MM.1S (cell line): ENCODE results near the gene USP25.

Source experiments
- DNase-seq: peaks from one replicate; pipeline ENCODE4 v3.0.0-alpha.2; 2015
- H2AFZ ChIP-seq: fragments of 300-600 bp; sonication (generic); 2 replicates; pipeline ENCODE4 v1.6.0; 2016; ENCODE audit warnings: antibody characterized with exemption, low read length
- H3F3A ChIP-seq: fragments of 300-600 bp; sonication (generic); 2 replicates; pipeline ENCODE4 v1.6.1; 2016; ENCODE audit warnings: mild to moderate bottlenecking, antibody characterized with exemption, low read length, moderate library complexity, mixed read lengths; ENCODE audit not compliant: insufficient read depth
- H3K27ac ChIP-seq: fragments of 300-600 bp; sonication (generic); 2 replicates; pipeline ENCODE4 v1.5.1; 2016; ENCODE audit warnings: mild to moderate bottlenecking, low read length
- H3K27me3 ChIP-seq: fragments of 300-600 bp; sonication (generic); replicated peaks from 2 replicates; pipeline ENCODE4 v1.6.0; 2016; ENCODE audit warnings: low read length; ENCODE audit not compliant: insufficient read depth
- H3K36me3 ChIP-seq: fragments of 300-600 bp; sonication (generic); replicated peaks from 2 replicates; pipeline ENCODE4 v1.6.1; 2016; ENCODE audit warnings: mild to moderate bottlenecking, low read length, mixed read lengths; ENCODE audit not compliant: insufficient read depth
- H3K4me1 ChIP-seq: fragments of 300-600 bp; sonication (generic); 2 replicates; pipeline ENCODE4 v1.6.1; 2016; ENCODE audit warnings: low read length, mixed read lengths
- H3K4me2 ChIP-seq: fragments of 300-600 bp; sonication (generic); 2 replicates; pipeline ENCODE4 v1.6.0; 2016; ENCODE audit warnings: low read depth, low read length
- H3K4me3 ChIP-seq: fragments of 300-600 bp; sonication (generic); 2 replicates; pipeline ENCODE4 v1.5.1; 2016; ENCODE audit warnings: low read length, mixed read lengths
- H3K79me2 ChIP-seq: fragments of 300-600 bp; sonication (generic); 2 replicates; pipeline ENCODE4 v1.6.1; 2016; ENCODE audit warnings: mixed run types, low read length, mixed read lengths
- H3K9ac ChIP-seq: fragments of 300-600 bp; sonication (generic); 2 replicates; pipeline ENCODE4 v1.6.1; 2016; ENCODE audit warnings: low read length, mixed read lengths
- H3K9me2 ChIP-seq: fragments of 300-600 bp; sonication (generic); replicated peaks from 2 replicates; pipeline ENCODE4 v1.6.1; 2016; ENCODE audit warnings: mild to moderate bottlenecking, low read length, mixed read lengths; ENCODE audit not compliant: insufficient read depth
- H3K9me3 ChIP-seq: fragments of 300-600 bp; sonication (generic); replicated peaks from 2 replicates; pipeline ENCODE4 v1.6.1; 2016; ENCODE audit warnings: mild to moderate bottlenecking, low read length, mixed read lengths; ENCODE audit not compliant: insufficient read depth
- H4K20me1 ChIP-seq: fragments of 300-600 bp; sonication (generic); 2 replicates; pipeline ENCODE4 v1.6.1; 2016; ENCODE audit warnings: mild to moderate bottlenecking, low read length, moderate library complexity, mixed read lengths; ENCODE audit not compliant: insufficient read depth
- EZH2 ChIP-seq: fragments of 300-600 bp; sonication (generic); optimal IDR thresholded peaks from 2 replicates; pipeline ENCODE3; 2017; ENCODE audit warnings: low read depth, mild to moderate bottlenecking, antibody characterized with exemption, low read length, mixed read lengths
- EZH2phosphoT487 ChIP-seq: fragments of 300-600 bp; sonication (generic); IDR thresholded peaks from 2 replicates; pipeline ENCODE4 v1.6.1; 2018; ENCODE audit warnings: antibody characterized with exemption, low read length
- TF ChIP-seq, protein P1 (sequence below): fragments of 300-600 bp; sonication (generic); IDR thresholded peaks from 2 replicates; pipeline ENCODE4 v1.5.1; 2016; ENCODE audit warnings: antibody characterized with exemption, low read length, mixed read lengths

USP25 gene

DNA sequence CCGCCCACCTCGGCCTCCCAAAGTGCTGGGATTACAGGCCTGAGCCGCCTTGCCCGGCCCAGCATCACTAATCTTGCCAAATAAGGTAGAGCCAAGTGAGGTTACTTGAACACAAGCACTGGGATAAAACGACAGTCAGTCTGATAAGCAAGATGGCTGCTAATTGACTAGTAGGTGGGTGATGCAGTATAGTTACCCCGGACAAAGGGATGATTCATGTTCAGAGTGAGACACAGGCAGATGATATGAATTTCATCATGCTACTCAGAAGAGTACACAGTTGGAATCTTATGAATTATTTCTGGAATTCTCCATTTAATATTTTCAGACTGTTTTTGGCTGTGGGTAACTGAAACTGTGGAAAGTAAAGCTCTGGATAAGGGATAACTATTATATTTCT, 178.4 kb downstream of the USP25 start:
- DNase-seq = no peak
- H3K36me3 ChIP-seq = no peaks in the 10 kb centered on the region
- H4K20me1 ChIP-seq = no peaks in the 10 kb centered on the region
- H3K9me2 ChIP-seq = no peaks in the 10 kb centered on the region
- no peak overlapping the region for H3K4me3 ChIP-seq
- no peaks in the 10 kb centered on the region for H3K27me3 ChIP-seq
- H3K4me1 ChIP-seq = no peaks in the 10 kb centered on the region
- H3K79me2 ChIP-seq = no peaks in the 10 kb centered on the region
- no peaks in the 10 kb centered on the region for H3F3A ChIP-seq
- no peaks in the 10 kb centered on the region for H3K9me3 ChIP-seq
- TF ChIP-seq EZH2 (no peak), EZH2phosphoT487 (no peak)
- TF ChIP-seq, protein P1, sequence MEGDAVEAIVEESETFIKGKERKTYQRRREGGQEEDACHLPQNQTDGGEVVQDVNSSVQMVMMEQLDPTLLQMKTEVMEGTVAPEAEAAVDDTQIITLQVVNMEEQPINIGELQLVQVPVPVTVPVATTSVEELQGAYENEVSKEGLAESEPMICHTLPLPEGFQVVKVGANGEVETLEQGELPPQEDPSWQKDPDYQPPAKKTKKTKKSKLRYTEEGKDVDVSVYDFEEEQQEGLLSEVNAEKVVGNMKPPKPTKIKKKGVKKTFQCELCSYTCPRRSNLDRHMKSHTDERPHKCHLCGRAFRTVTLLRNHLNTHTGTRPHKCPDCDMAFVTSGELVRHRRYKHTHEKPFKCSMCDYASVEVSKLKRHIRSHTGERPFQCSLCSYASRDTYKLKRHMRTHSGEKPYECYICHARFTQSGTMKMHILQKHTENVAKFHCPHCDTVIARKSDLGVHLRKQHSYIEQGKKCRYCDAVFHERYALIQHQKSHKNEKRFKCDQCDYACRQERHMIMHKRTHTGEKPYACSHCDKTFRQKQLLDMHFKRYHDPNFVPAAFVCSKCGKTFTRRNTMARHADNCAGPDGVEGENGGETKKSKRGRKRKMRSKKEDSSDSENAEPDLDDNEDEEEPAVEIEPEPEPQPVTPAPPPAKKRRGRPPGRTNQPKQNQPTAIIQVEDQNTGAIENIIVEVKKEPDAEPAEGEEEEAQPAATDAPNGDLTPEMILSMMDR = no peak
- H2AFZ ChIP-seq = no peak overlapping the region
- H3K27ac ChIP-seq = no peak overlapping the region
- no peak overlapping the region for H3K9ac ChIP-seq
- H3K4me2 ChIP-seq = no peak overlapping the region

DNA sequence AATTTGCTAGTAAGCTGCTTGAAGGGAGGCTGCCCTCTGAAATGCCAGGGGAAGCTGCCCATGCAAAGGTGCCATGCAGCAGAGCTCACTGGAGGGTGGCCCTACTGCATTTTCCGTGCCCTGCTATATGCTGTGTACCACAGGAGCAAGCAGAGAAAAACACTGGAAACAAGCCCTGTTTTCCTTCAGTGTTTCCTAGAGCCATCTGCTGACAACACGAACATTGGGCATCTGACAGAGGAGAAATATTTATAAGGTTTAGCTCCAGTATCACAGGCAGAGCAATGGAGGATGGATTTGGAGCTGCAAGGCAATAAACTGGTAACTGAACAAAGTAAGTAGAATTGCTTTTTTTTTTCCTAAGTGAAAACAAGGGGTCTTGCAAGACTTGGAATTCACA, 198.4 kb downstream of the USP25 start:
- H2AFZ ChIP-seq = no peak overlapping the region
- H3K9me3 ChIP-seq = no peaks in the 10 kb centered on the region
- DNase-seq = no peak
- no peak overlapping the region for H3K27ac ChIP-seq
- no peaks in the 10 kb centered on the region for H3K79me2 ChIP-seq
- no peak overlapping the region for H3K9ac ChIP-seq
- no peaks in the 10 kb centered on the region for H3K9me2 ChIP-seq
- TF ChIP-seq, protein P1 = no peak
- no peak for TF ChIP-seq EZH2phosphoT487
- TF ChIP-seq EZH2 = no peak
- H3K4me1 ChIP-seq = no peaks in the 10 kb centered on the region
- H4K20me1 ChIP-seq = no peaks in the 10 kb centered on the region
- H3K27me3 ChIP-seq = no peaks in the 10 kb centered on the region
- H3K4me3 ChIP-seq = no peak overlapping the region
- no peaks in the 10 kb centered on the region for H3K36me3 ChIP-seq
- H3F3A ChIP-seq = no peaks in the 10 kb centered on the region
- no peak overlapping the region for H3K4me2 ChIP-seq

DNA sequence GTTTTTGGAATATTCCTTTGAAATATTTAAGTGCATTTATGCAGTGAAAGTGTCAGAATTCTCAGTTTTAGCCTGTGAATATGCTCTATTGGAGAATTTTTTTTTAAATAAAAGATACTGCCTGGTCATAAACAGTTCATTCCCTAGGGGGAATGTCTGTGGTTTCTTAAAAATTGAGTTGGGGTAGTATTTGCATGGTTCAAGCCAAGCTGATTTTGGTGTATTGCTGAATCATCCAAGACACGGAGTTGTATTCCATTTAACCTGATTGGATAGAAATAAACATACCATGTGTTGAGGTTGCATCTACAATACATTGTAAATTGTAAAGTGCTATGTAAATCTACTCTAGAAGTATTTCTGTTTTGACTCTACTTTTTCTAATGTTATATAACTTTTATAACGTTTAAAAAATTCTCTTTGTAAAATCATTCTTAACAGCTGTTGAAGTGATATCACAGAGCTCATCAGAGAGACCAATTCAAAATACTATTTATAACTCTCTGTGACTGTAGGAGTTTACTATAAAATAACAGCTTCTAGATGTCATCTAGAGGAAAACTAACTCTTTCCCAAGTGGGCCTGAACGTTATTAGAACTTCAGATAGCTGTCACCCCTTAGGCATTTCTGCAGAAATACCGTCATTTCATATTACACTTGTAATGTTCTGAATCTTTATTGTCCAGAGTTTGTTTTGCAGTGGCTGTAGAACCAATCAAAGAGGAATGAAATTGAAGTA, 199.1 kb downstream of the USP25 start:
- no peak overlapping the region for H3K9ac ChIP-seq
- H3K4me1 ChIP-seq = no peaks in the 10 kb centered on the region
- no peaks in the 10 kb centered on the region for H3K27me3 ChIP-seq
- H3K4me3 ChIP-seq = no peak overlapping the region
- DNase-seq = no peak
- no peaks in the 10 kb centered on the region for H3K79me2 ChIP-seq
- no peaks in the 10 kb centered on the region for H3K36me3 ChIP-seq
- H3K27ac ChIP-seq = no peak overlapping the region
- no peak overlapping the region for H3K4me2 ChIP-seq
- no peaks in the 10 kb centered on the region for H3K9me2 ChIP-seq
- TF ChIP-seq EZH2phosphoT487 = no peak
- no peak for TF ChIP-seq EZH2
- TF ChIP-seq, protein P1 = no peak
- H3F3A ChIP-seq = no peaks in the 10 kb centered on the region
- H3K9me3 ChIP-seq = no peaks in the 10 kb centered on the region
- no peak overlapping the region for H2AFZ ChIP-seq
- no peaks in the 10 kb centered on the region for H4K20me1 ChIP-seq
